NCI-H1105 (cell line): ENCODE data around the gene RAB5IF.
"Not testable (repeated sequence)": the region's sequence is repeated elsewhere in the genome, so short reads cannot be mapped to it uniquely, and the experiment has no call there.

Experiments used
- DNase-seq: peaks from one replicate; lab custom pipeline; 2025; lab: John Stamatoyannopoulos, UW

Gene RAB5IF

GRCh38 chr20:36605399-36606157 lies at the start of gene RAB5IF:
TSS of gene RAB5IF (plus strand) at chr20:36605779. CDS start at chr20:36605952, 173 bp downstream.
- DNase-seq = peak; percentile 98

- no peak for DNase-seq
Measured at GRCh38 chr20:36562724-36563123, 42.9 kb upstream of the RAB5IF start.

GRCh38 chr20:36563374-36563773 lies 42.2 kb upstream of the RAB5IF start:
- no peak for DNase-seq

GRCh38 chr20:36564078-36564725 lies 41.4 kb upstream of the RAB5IF start:
- DNase-seq = not testable (repeated sequence)

GRCh38 chr20:36564726-36565121 lies 40.9 kb upstream of the RAB5IF start:
- not testable (repeated sequence) for DNase-seq

- DNase-seq = no peak
Measured at GRCh38 chr20:36565520-36565919, 40.1 kb upstream of the RAB5IF start.

- no peak for DNase-seq
Measured at GRCh38 chr20:36569847-36570429, 35.6 kb upstream of the RAB5IF start.

- DNase-seq = no peak
Measured at GRCh38 chr20:36571564-36572504, 33.7 kb upstream of the RAB5IF start.

- DNase-seq = no peak
Measured at GRCh38 chr20:36572701-36573102, 32.9 kb upstream of the RAB5IF start.

- peak; percentile 36 for DNase-seq
Measured at GRCh38 chr20:36573103-36573797, 32.3 kb upstream of the RAB5IF start, which contains the start of gene TGIF2. TSS of gene TGIF2 (plus strand) at chr20:36573597. CDS start at chr20:36578775, 5,178 bp downstream.

- DNase-seq = no peak
Measured at GRCh38 chr20:36573798-36574365, 31.7 kb upstream of the RAB5IF start.

GRCh38 chr20:36574366-36575135 lies 31.0 kb upstream of the RAB5IF start:
- no peak for DNase-seq

- no peak for DNase-seq
Measured at GRCh38 chr20:36576081-36576445, 29.5 kb upstream of the RAB5IF start.

- DNase-seq = no peak
Measured at GRCh38 chr20:36578356-36579041, 27.1 kb upstream of the RAB5IF start.

- DNase-seq = no peak
Measured at GRCh38 chr20:36579996-36580545, 25.5 kb upstream of the RAB5IF start.

GRCh38 chr20:36582322-36582721 lies 23.3 kb upstream of the RAB5IF start:
- no peak for DNase-seq

- DNase-seq = no peak
Measured at GRCh38 chr20:36582821-36583220, 22.8 kb upstream of the RAB5IF start.

GRCh38 chr20:36584018-36584481 lies 21.5 kb upstream of the RAB5IF start:
- no peak for DNase-seq
